HepG2 (cell line): ENCODE measurements around the gene LRRC8C. TPM values are rescaled to one million over a fixed set of nuclear protein-coding genes. Genes with fewer than 3 reads are reported as not detected.

Experiments used
- ATAC-seq: fragments of 200-7000 bp; cut with Tn5 transposase; 3 replicates; pipeline ENCODE4 v1.9.1; 2020; ENCODE audit warnings: mild to moderate bottlenecking, moderate library complexity
- BruUV-seq: library from RNA; stranded (reverse); fragments of 400-500 nt; replicated peaks from 2 replicates; lab custom pipeline; 2021; lab: Mats Ljungman, UMichigan
- CTCF ChIA-PET: fragments of 300-600 bp; formaldehyde crosslinking; extraction: SDS; loops from one replicate; lab custom pipeline; 2021; ENCODE audit warnings: low total read pairs, inconsistent platforms, low intra/inter-chr PET ratio; lab: Yijun Ruan, JAX
- POLR2A ChIA-PET: fragments of 350-600 bp; sonication (Branson Sonifier 250); formaldehyde crosslinking; loops from one replicate; lab custom pipeline; 2020; ENCODE audit warnings: antibody characterized with exemption, inconsistent platforms; lab: Yijun Ruan, JAX
- DNase-seq: peaks from one replicate; pipeline ENCODE4 v3.0.0-alpha.2; 2015; ENCODE audit warnings: low spot score
- FAIRE-seq: peaks from 3 replicates; lab custom pipeline; 2011; peaks lifted over from hg19 to GRCh38; lab: Jason Lieb, UNC
- H2AFZ ChIP-seq: one replicate; pipeline ENCODE4 v1.6.1; 2011; ENCODE audit warnings: low read length, inconsistent platforms
- H3K27ac ChIP-seq: fragments of 300-600 bp; 3 replicates; pipeline ENCODE4 v1.8.0; 2011; ENCODE audit warnings: mixed run types, mild to moderate bottlenecking, mixed read lengths, low read length, inconsistent platforms; ENCODE audit not compliant: insufficient read depth; ENCODE audit errors: extremely low read length
- H3K27me3 ChIP-seq, 2 experiments: fragments of 200-600 bp in 1 of 2; 2 replicates in 1 of 2; 3 replicates in 1 of 2; pipeline versions ENCODE4 v1.6.0 to v1.8.0; 2011; ENCODE audit warnings: low read length in 2 of 2, mild to moderate bottlenecking in 2 of 2, moderate library complexity in 2 of 2, inconsistent platforms in 1 of 2; ENCODE audit not compliant: insufficient read depth in 2 of 2, control insufficient read depth in 1 of 2
- H3K36me3 ChIP-seq, 2 experiments: fragments of 200-600 bp in 1 of 2; replicated peaks in 1 of 2; 2 replicates in 1 of 2; 3 replicates in 1 of 2; pipeline versions ENCODE4 v1.5.1 to v1.8.0; 2011; ENCODE audit warnings: low read length in 2 of 2, inconsistent platforms in 1 of 2; ENCODE audit not compliant: insufficient read depth in 2 of 2, control insufficient read depth in 1 of 2
- H3K4me1 ChIP-seq: 2 replicates; pipeline ENCODE4 v1.5.1; 2012; ENCODE audit warnings: low read length, inconsistent platforms; ENCODE audit not compliant: insufficient read depth
- H3K4me2 ChIP-seq: 2 replicates; pipeline ENCODE4 v1.6.0; 2011; ENCODE audit warnings: low read depth, low read length, inconsistent platforms
- H3K4me3 ChIP-seq, 3 experiments: fragments of 200-600 bp in 1 of 3; sonication (generic), shearing (Covaris generic) in 1 of 3; replicated peaks in 1 of 3; 2 replicates each; pipeline ENCODE4 v1.5.1; 2011 to 2016; ENCODE audit warnings: low read length in 3 of 3, inconsistent platforms in 2 of 3, low read depth in 2 of 3, mild to moderate bottlenecking in 2 of 3, control low read depth in 1 of 3, mixed read lengths in 1 of 3; ENCODE audit not compliant: insufficient read depth in 1 of 3
- H3K79me2 ChIP-seq: one replicate; pipeline ENCODE4 v1.6.1; 2011; ENCODE audit warnings: low read length, inconsistent platforms; ENCODE audit not compliant: insufficient read depth
- H3K9ac ChIP-seq: 2 replicates; pipeline ENCODE4 v1.6.0; 2011; ENCODE audit warnings: mild to moderate bottlenecking, low read depth, low read length, inconsistent platforms; ENCODE audit not compliant: insufficient read depth
- H3K9me3 ChIP-seq: 2 replicates; pipeline ENCODE4 v1.5.1; 2012; ENCODE audit warnings: mild to moderate bottlenecking, low read length
- H4K20me1 ChIP-seq: 2 replicates; pipeline ENCODE4 v1.6.0; 2011; ENCODE audit warnings: inconsistent platforms, mild to moderate bottlenecking, low read length, moderate library complexity; ENCODE audit not compliant: insufficient read depth
- AFF4 ChIP-seq: sonication (generic); formaldehyde crosslinking; IDR thresholded peaks from 2 replicates; pipeline ENCODE4 v1.4.0; 2020; ENCODE audit warnings: missing genetic modification reagents
- ARID4A ChIP-seq: sonication (generic); formaldehyde crosslinking; IDR thresholded peaks from 2 replicates; pipeline ENCODE4 v1.5.0; 2020; ENCODE audit warnings: mild to moderate bottlenecking, missing genetic modification reagents, borderline replicate concordance
- E2F5 ChIP-seq: sonication (generic); formaldehyde crosslinking; conservative IDR thresholded peaks from 2 replicates; pipeline ENCODE4 v1.4.0; 2020; ENCODE audit warnings: missing genetic modification reagents
- IKZF1 ChIP-seq: fragments of 450-650 bp; IDR thresholded peaks from 2 replicates; pipeline ENCODE4 v1.7.1; 2016
- NR2F2 ChIP-seq: IDR thresholded peaks from 2 replicates; pipeline ENCODE4 v1.6.1; 2012; ENCODE audit warnings: low read depth, inconsistent platforms, borderline replicate concordance
- SIN3A ChIP-seq: IDR thresholded peaks from 2 replicates; pipeline ENCODE4 v1.6.1; 2011; ENCODE audit warnings: low read depth, mild to moderate bottlenecking, control low read depth, low read length, borderline replicate concordance
- STAT5B ChIP-seq: sonication (generic); formaldehyde crosslinking; IDR thresholded peaks from 2 replicates; pipeline ENCODE4 v1.4.0; 2020; ENCODE audit warnings: missing genetic modification reagents
- TP53 ChIP-seq: sonication (generic); formaldehyde crosslinking; conservative IDR thresholded peaks from 2 replicates; pipeline ENCODE4 v1.4.0; 2020; ENCODE audit warnings: missing genetic modification reagents
- ZNF230 ChIP-seq: sonication (generic); formaldehyde crosslinking; IDR thresholded peaks from 2 replicates; pipeline ENCODE4 v1.4.0; 2020; ENCODE audit warnings: mild to moderate bottlenecking, missing genetic modification reagents
- ZNF350 ChIP-seq: sonication (generic); formaldehyde crosslinking; IDR thresholded peaks from 2 replicates; pipeline ENCODE4 v1.4.0; 2020; ENCODE audit warnings: mild to moderate bottlenecking, low read depth, missing genetic modification reagents, borderline replicate concordance
- ZNF629 ChIP-seq: sonication (generic); formaldehyde crosslinking; conservative IDR thresholded peaks from 2 replicates; pipeline ENCODE4 v1.5.0; 2020; ENCODE audit warnings: missing genetic modification reagents
- ZNF773 ChIP-seq: sonication (generic); formaldehyde crosslinking; IDR thresholded peaks from 2 replicates; pipeline ENCODE4 v1.4.0; 2020; ENCODE audit warnings: missing genetic modification reagents, borderline replicate concordance
- WGBS: methylation state at CpG from one replicate; pipeline ENCODE4 v1.1.6; 2017; ENCODE audit warnings: low lambda C conversion rate; 5-methylcytosine and 5-hydroxymethylcytosine counted together
- in situ Hi-C: cut with HindIII; loops from 2 replicates; pipeline ENCODE4 v1.10.0; 2017; ENCODE audit warnings: low pct_unique_long_range_greater_than_20kb; ENCODE audit not compliant: extremely low pct_ligation_motif_present
- intact Hi-C: fragments of 100-400 bp; cut with micrococcal nuclease; formaldehyde crosslinking; loops from one replicate; pipeline ENCODE4 v1.10.0; 2022; ENCODE audit not compliant: unreplicated experiment
- polyA plus RNA-seq, 8 experiments: library from polyadenylated mRNA; depleted of rRNA in 3 of 8; stranded (reverse) in 7 of 8; unstranded in 1 of 8; fragments of >200 nt; fragmentation: Illumina TruSeq in 4 of 8; extraction: Trizol in 4 of 8; gene quantifications; 2 replicates each; pipeline versions ENCODE4 v1.2.1 to v1.2.3, GENCODE V29; 2011 to 2016; ENCODE audit warnings: low read depth in 4 of 8, missing spikeins in 1 of 8, mixed read lengths in 1 of 8; ENCODE audit not compliant: insufficient read depth in 1 of 8
- total RNA-seq, 5 experiments: library from RNA; depleted of rRNA; stranded (reverse); fragments of >200 nt; fragmentation: Illumina TruSeq; extraction: Trizol; gene quantifications; 2 replicates each; pipeline ENCODE4 v1.2.3, GENCODE V29; 2016; ENCODE audit warnings: low read depth in 1 of 5

The LRRC8C gene
- total and polyA plus RNA-seq, 2 of the 13 experiments (the other 11 are each of a cell fraction or from before 2014, with no cell fraction given): 0.22 to 0.32 TPM

GRCh38 chr1:89635825-89636815 is 3.2 kb downstream of the LRRC8C start:
- Histone ChIP-seq H3K79me2 (no peaks in the 10 kb centered on the region), H3K36me3 (no peaks in the 10 kb centered on the region), H3K27ac (no peak overlapping the region), H3K9ac (no peak overlapping the region), H3K4me3 (no peak overlapping the region), H3K4me2 (no peak overlapping the region), H2AFZ (no peak overlapping the region), H4K20me1 (no peaks in the 10 kb centered on the region), H3K4me1 (peaks cover 21% of the 10 kb centered on the region), H3K27me3 (peaks cover 0 to 41% of the 10 kb centered on the region in 2 experiments; a peak in 4 of 5 replicates), H3K9me3 (no peaks in the 10 kb centered on the region)
- FAIRE-seq (no peak), ATAC-seq (no peak), DNase-seq (no peak)
- POLR2A ChIA-PET: no interaction called here
- intact Hi-C loops: no loop called here
- 31% methylated on average over 6 of the region's 6 CpGs for WGBS
- BruUV-seq: no TSS peak
- in situ Hi-C loops: loop anchor here (5.0 kb wide), 1 partner anchor 126 kb away; no protein-coding TSS in a partner anchor
- CTCF ChIA-PET: no interaction called here
- TF ChIP-seq ZNF230 (CRISPR knock-in tag): no peak
- no peak for TF ChIP-seq E2F5
- no peak for TF ChIP-seq SIN3A
- TF ChIP-seq TP53 (CRISPR knock-in tag): no peak
- TF ChIP-seq IKZF1: no peak
- TF ChIP-seq ZNF773 (CRISPR knock-in tag): no peak
- TF ChIP-seq ZNF629 (CRISPR knock-in tag): no peak
- no peak for TF ChIP-seq STAT5B (CRISPR knock-in tag)
- no peak for TF ChIP-seq ZNF350 (CRISPR knock-in tag)
- TF ChIP-seq AFF4: no peak
- no peak for TF ChIP-seq NR2F2
- TF ChIP-seq ARID4A (CRISPR knock-in tag): no peak
